Ovary (tissue), 9 donors: ENCODE data around the gene TXNDC11. TPM values are rescaled to one million over a fixed set of nuclear protein-coding genes. Genes with fewer than 3 reads are reported as not detected.

Experiments used
- DNase-seq, 5 donors: peaks; one replicate each; pipeline ENCODE4 v3.0.0-alpha.2; 2019 to 2020
- H3K27ac ChIP-seq, 2 donors: fragments of 200-600 bp; one replicate each; pipeline versions ENCODE4 v1.5.1 to v1.8.0; 2019 to 2022
- H3K27me3 ChIP-seq: fragments of 200-600 bp; one replicate; pipeline ENCODE4 v1.8.0; 2022
- H3K36me3 ChIP-seq: fragments of 200-600 bp; sonication (generic); one replicate; pipeline ENCODE4 v1.5.1; 2019
- H3K4me1 ChIP-seq: one replicate; pipeline ENCODE4 v1.8.1; 2013; ENCODE audit warnings: mild to moderate bottlenecking, moderate library complexity; ENCODE audit not compliant: insufficient read depth
- H3K4me3 ChIP-seq: fragments of 200-600 bp; sonication (generic); one replicate; pipeline ENCODE4 v1.5.1; 2017
- H3K9me3 ChIP-seq, 2 donors: fragments of 200-600 bp in 1 of 2; sonication (generic) in 1 of 2; one replicate each; pipeline versions ENCODE4 v1.5.1 to v1.8.1; 2013 to 2019; ENCODE audit warnings: mild to moderate bottlenecking in 1 of 2, moderate library complexity in 1 of 2
- EP300 ChIP-seq: sonication (generic); formaldehyde crosslinking; IDR thresholded peaks from one replicate; pipeline ENCODE4 v1.6.1; 2017; ENCODE audit warnings: antibody characterized with exemption
- POLR2A ChIP-seq: fragments of 450-650 bp; IDR thresholded peaks from one replicate; pipeline ENCODE4 v1.6.1; 2017; ENCODE audit warnings: antibody characterized with exemption, mild to moderate bottlenecking, moderate library complexity
- WGBS, 3 donors: extraction: QIAGEN DNeasy Blood & Tissue Kit in 1 of 3; methylation state at CpG; one replicate each; pipeline versions ENCODE4 v1.1.5 to v1.1.7; 2013 to 2017; 5-methylcytosine and 5-hydroxymethylcytosine counted together
- intact Hi-C, 4 donors: fragments of 100-400 bp; cut with DNase I; formaldehyde crosslinking; loops; one replicate each; pipeline versions ENCODE4 v1.11.0 to v1.15.1; 2022 to 2023
- polyA plus RNA-seq, 2 donors: library from polyadenylated mRNA; stranded (reverse); fragments of 200-250 nt in 1 of 2; fragments of 350-450 nt in 1 of 2; fragmentation: Illumina TruSeq in 1 of 2; extraction: RNeasy Lipid Tissue Mini Kit (QIAGEN cat#74804) in 1 of 2; gene quantifications; one replicate each; pipeline ENCODE4 v1.2.3, GENCODE V29; 2013 to 2014
- total RNA-seq, 7 donors: library from RNA; depleted of rRNA in 2 of 7; stranded (reverse); fragments of >200 nt in 2 of 7; fragmentation: NEBNext Ultra II Directional in 3 of 7; extraction: Animal tissue kit (Norgen Biotek cat#: 25700) in 3 of 7; gene quantifications; one replicate each; pipeline versions ENCODE4 v1.1.0 to v1.2.4, GENCODE V29; 2016 to 2023
- TF ChIP-seq, protein P1 (sequence below), 3 donors: fragments of 450-650 bp in 2 of 3; fragments of 200-600 bp in 1 of 3; IDR thresholded peaks; one replicate each; pipeline versions ENCODE4 v1.5.1 to v1.8.0; 2016 to 2022; ENCODE audit warnings: antibody characterized with exemption in 3 of 3, mild to moderate bottlenecking in 1 of 3
- donor health status: DM: no; HTN: no; CAD: no; lungs with moderate emphysema.
- donor health status: DM: no; HTN: no; CAD: no.
- donor health status: Bipolar disorder and iron deficiency.
- donor health status: DM: yes; HTN: yes; CAD: no.
- donor health status: DM: no; HTN: no; CAD: no.
- donor health status: DM: yes; HTN: yes; CAD: no.

Gene TXNDC11
- total and polyA plus RNA-seq, 9 donors, result 32.3 to 48.6 (median 39.3) TPM

DNA sequence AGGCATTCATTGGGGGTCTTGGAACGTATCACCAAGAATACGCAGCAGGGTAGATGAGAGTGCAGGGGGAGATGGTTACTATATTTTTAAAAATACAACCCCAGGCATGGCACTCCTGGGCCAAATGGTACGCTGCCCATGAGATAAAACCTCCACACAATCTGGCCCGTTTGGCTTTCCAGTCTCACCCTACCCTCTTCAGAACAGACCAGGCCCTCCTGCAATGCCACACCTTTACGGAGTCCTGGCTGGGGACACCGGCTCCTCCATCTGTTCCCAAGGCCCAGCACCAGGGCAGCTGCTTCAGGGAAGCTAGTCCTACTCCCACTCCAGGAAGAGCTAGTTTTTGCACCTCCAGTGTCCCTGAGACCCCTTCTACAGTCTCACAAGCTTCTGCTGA lies 50.0 kb downstream of the TXNDC11 start:
- H3K4me1 ChIP-seq, result peaks cover 3% of the 10 kb centered on the region
- no peaks in the 10 kb centered on the region for H3K9me3 ChIP-seq
- no peaks in the 10 kb centered on the region for H3K36me3 ChIP-seq
- no peak overlapping the region for H3K4me3 ChIP-seq
- DNase-seq, result no peak
- H3K27ac ChIP-seq, result no peak overlapping the region
- WGBS, 3 donors, result 88 to 94% (median 90%) methylated on average over 6 of the region's 6 CpGs
- intact Hi-C loops, result no loop called here
- H3K27me3 ChIP-seq, result no peaks in the 10 kb centered on the region
- TF ChIP-seq EP300 (no peak), POLR2A (no peak)
- TF ChIP-seq, protein P1, sequence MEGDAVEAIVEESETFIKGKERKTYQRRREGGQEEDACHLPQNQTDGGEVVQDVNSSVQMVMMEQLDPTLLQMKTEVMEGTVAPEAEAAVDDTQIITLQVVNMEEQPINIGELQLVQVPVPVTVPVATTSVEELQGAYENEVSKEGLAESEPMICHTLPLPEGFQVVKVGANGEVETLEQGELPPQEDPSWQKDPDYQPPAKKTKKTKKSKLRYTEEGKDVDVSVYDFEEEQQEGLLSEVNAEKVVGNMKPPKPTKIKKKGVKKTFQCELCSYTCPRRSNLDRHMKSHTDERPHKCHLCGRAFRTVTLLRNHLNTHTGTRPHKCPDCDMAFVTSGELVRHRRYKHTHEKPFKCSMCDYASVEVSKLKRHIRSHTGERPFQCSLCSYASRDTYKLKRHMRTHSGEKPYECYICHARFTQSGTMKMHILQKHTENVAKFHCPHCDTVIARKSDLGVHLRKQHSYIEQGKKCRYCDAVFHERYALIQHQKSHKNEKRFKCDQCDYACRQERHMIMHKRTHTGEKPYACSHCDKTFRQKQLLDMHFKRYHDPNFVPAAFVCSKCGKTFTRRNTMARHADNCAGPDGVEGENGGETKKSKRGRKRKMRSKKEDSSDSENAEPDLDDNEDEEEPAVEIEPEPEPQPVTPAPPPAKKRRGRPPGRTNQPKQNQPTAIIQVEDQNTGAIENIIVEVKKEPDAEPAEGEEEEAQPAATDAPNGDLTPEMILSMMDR (IDR thresholded peaks at IDR 0.05), result no peak

DNA sequence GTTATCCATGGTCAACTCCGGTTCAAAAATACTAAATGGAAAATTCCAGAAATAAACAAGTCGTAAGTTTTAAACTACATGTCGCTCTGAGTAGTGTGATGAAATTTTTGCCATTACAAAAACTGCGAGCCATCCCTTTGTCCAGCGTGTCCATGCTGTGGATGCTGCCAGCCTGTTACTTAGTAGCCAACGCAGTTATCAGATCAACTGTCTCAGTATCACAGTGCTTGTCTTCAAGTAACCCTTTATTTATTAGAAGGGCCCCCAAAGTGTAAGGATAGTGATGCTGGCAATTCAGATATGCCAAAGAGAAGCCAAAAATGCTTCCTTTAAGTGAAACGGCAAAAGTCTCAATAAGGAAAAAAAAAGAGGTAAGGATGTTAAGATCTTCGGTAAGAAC lies 50.5 kb downstream of the TXNDC11 start:
- H3K4me1 ChIP-seq, result peaks cover 8% of the 10 kb centered on the region
- DNase-seq, result no peak
- no peaks in the 10 kb centered on the region for H3K36me3 ChIP-seq
- H3K9me3 ChIP-seq, result no peaks in the 10 kb centered on the region
- H3K4me3 ChIP-seq, result no peak overlapping the region
- 83 to 84% (median 83%) methylated on average over 8 of the region's 8 CpGs for WGBS, 3 donors
- intact Hi-C loops, result no loop called here
- TF ChIP-seq EP300 (no peak), POLR2A (no peak)
- TF ChIP-seq, protein P1 (IDR thresholded peaks at IDR 0.05), result no peak
- no peaks in the 10 kb centered on the region for H3K27me3 ChIP-seq
- H3K27ac ChIP-seq, result no peak overlapping the region

DNA sequence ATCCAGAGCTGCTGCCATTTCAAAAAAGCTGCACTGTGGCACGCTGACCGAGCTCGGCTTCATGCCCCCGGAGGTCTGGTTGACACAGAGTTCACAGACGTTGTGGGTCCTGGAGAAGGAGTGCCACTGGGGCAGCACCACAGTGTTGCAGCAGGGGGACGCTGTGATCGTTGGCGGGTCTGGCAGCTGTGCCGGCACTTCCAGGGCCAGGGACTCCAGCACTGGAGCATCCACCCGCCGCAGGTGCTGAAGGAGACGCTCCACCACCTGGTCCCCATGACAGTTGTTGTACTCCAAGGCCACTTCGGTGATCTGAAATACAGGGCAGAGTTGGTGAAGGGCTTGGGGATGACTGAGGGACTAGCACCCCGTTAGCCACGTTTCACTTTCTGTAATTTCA lies 50.9 kb downstream of the TXNDC11 start:
- TF ChIP-seq, protein P1 (IDR thresholded peaks at IDR 0.05), result no peak
- TF ChIP-seq EP300, result no peak
- TF ChIP-seq POLR2A, result no peak

DNA sequence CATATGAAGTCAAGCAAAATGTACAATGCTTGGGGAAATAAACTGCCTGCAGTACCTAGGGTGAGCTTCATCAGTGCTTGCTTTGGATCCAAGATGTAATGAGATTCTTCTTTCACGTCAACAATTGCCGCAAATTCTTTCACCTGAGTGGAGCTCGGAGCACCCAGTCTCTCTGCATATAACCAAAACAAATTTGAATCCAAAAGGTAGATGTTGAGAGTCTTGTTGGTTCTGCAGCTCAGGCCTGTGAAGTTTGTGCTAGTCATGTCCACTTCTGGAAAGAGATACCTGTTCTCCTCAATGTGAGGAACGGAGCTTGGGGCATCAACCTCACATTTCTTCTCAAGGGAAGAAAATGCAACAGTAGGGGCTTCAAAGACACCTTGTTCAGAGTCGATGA lies 51.4 kb downstream of the TXNDC11 start:
- Histone ChIP-seq H3K4me1 (peaks cover 8% of the 10 kb centered on the region), H3K27me3 (no peaks in the 10 kb centered on the region), H3K27ac (no peak overlapping the region), H3K36me3 (no peaks in the 10 kb centered on the region), H3K9me3 (no peaks in the 10 kb centered on the region), H3K4me3 (no peak overlapping the region)
- 93 to 96% (median 94%) methylated on average over 5 of the region's 5 CpGs for WGBS, 3 donors
- DNase-seq, result no peak
- no peak for TF ChIP-seq POLR2A
- TF ChIP-seq, protein P1 (IDR thresholded peaks at IDR 0.05), result no peak
- TF ChIP-seq EP300, result no peak
- intact Hi-C loops, result no loop called here

More for the DNA sequence above, 50.9 kb downstream of the TXNDC11 start:
- Histone ChIP-seq H3K9me3 (no peaks in the 10 kb centered on the region), H3K27ac (no peak overlapping the region), H3K27me3 (no peaks in the 10 kb centered on the region), H3K4me3 (no peak overlapping the region), H3K4me1 (peaks cover 8% of the 10 kb centered on the region), H3K36me3 (no peaks in the 10 kb centered on the region)
- 93% methylated on average over 15 of the region's 15 CpGs for WGBS, 3 donors
- no peak for DNase-seq
- intact Hi-C loops, result no loop called here
